ENCODE results near the gene MPG. TPM values are rescaled to one million over a fixed set of nuclear protein-coding genes. Genes with fewer than 3 reads are reported as not detected.

MPG gene
- total and polyA plus RNA-seq, 2 donors (not counting 1 experiment from before 2014, with no cell fraction given): 59.6 to 66.4 TPM

DNA sequence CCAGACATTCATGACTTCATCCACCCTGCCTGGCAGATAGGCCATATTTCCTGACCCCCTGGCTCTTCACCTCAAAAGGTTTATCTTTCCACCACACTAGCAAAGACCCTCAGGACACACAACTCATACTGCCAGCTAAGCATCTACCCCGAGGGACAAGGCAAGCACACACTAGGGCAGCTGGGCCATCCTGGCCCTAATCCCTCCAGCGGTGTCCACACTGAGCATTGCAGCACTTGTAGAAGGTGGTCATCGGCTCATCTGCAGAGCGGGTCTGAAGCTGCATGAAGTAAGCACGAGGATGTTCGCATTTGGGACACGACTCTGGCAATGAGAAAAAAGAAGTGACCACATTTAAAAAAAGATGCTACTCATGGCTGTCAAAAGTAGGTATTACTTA is 30.8 kb upstream of the MPG start:
- Histone ChIP-seq H3K4me1 (ENCODE audit: control insufficient read depth in 2 of 2, insufficient read depth in 2 of 2, low read length in 2 of 2) (peaks cover 10 to 20% of the 10 kb centered on the region in 2 donors), H4K20me1 (ENCODE audit: control insufficient read depth, insufficient read depth, low read length, poor library complexity, severe bottlenecking) (peaks cover 36% of the 10 kb centered on the region), H3K27ac (ENCODE audit: low read length in 2 of 2) (no peak overlapping the region), H3K4me3 (ENCODE audit: control extremely low read depth in 1 of 5, extremely low read depth in 1 of 5, insufficient read depth in 1 of 5, low read depth in 2 of 5, low read length in 4 of 5) (no peak overlapping the region), H2AFZ (ENCODE audit: insufficient read depth, low read depth, low read length, poor library complexity, severe bottlenecking) (no peak overlapping the region), H3K4me2 (replicated peaks; ENCODE audit: low read depth, low read length, poor library complexity, severe bottlenecking) (no peak overlapping the region), H3K79me2 (ENCODE audit: control insufficient read depth, insufficient read depth, low read length) (peaks cover 50% of the 10 kb centered on the region), H3K9ac (ENCODE audit: low read length) (no peak overlapping the region), H3K27me3 (replicated peaks in 1 of 4; ENCODE audit: control extremely low read depth in 1 of 4, control insufficient read depth in 3 of 4, insufficient read depth in 4 of 4, low read length in 3 of 4) (no peaks in the 10 kb centered on the region), H3K9me3 (ENCODE audit: control extremely low read depth in 1 of 3, control insufficient read depth in 2 of 3, insufficient read depth in 1 of 3, low read length in 2 of 3) (no peaks in the 10 kb centered on the region), H3K36me3 (replicated peaks in 1 of 2; ENCODE audit: control extremely low read depth in 1 of 2, control insufficient read depth in 1 of 2, extremely low read depth in 1 of 2, insufficient read depth in 2 of 2, low read length in 1 of 2) (peaks cover 6 to 57% of the 10 kb centered on the region in 2 experiments)
- DNase-seq (no peak), ATAC-seq (ENCODE audit: low read depth) (no peak)
- CTCF ChIA-PET: interaction anchor here (0.6 to 1.1 kb wide), 3 partner anchors 19 to 666 kb away, joined by 3 to 4 read pairs (median 3); no protein-coding TSS in a partner anchor
- 94% methylated on average over 7 of the region's 7 CpGs for WGBS (ENCODE audit: insufficient coverage)
- peak overlapping the region; percentile 42 for H3K27ac Mint-ChIP-seq
- no peak for TF ChIP-seq EZH2 (IDR thresholded peaks at IDR 0.05; ENCODE audit: borderline replicate concordance, insufficient read depth, low read depth, low read length, poor library complexity, severe bottlenecking)
- TF ChIP-seq, protein P1, sequence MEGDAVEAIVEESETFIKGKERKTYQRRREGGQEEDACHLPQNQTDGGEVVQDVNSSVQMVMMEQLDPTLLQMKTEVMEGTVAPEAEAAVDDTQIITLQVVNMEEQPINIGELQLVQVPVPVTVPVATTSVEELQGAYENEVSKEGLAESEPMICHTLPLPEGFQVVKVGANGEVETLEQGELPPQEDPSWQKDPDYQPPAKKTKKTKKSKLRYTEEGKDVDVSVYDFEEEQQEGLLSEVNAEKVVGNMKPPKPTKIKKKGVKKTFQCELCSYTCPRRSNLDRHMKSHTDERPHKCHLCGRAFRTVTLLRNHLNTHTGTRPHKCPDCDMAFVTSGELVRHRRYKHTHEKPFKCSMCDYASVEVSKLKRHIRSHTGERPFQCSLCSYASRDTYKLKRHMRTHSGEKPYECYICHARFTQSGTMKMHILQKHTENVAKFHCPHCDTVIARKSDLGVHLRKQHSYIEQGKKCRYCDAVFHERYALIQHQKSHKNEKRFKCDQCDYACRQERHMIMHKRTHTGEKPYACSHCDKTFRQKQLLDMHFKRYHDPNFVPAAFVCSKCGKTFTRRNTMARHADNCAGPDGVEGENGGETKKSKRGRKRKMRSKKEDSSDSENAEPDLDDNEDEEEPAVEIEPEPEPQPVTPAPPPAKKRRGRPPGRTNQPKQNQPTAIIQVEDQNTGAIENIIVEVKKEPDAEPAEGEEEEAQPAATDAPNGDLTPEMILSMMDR (IDR thresholded peaks at IDR 0.05): no peak
- H3K9me3 Mint-ChIP-seq (ENCODE audit: insufficient read depth): no peaks in the 10 kb centered on the region
- POLR2A ChIA-PET: no interaction called here
- H3K4me1 Mint-ChIP-seq: peaks cover 20% of the 10 kb centered on the region
- no peak overlapping the region for H3K4me3 Mint-ChIP-seq
- intact Hi-C loops (cut with micrococcal nuclease): no loop called here
- H3K27me3 Mint-ChIP-seq: no peaks in the 10 kb centered on the region

DNA sequence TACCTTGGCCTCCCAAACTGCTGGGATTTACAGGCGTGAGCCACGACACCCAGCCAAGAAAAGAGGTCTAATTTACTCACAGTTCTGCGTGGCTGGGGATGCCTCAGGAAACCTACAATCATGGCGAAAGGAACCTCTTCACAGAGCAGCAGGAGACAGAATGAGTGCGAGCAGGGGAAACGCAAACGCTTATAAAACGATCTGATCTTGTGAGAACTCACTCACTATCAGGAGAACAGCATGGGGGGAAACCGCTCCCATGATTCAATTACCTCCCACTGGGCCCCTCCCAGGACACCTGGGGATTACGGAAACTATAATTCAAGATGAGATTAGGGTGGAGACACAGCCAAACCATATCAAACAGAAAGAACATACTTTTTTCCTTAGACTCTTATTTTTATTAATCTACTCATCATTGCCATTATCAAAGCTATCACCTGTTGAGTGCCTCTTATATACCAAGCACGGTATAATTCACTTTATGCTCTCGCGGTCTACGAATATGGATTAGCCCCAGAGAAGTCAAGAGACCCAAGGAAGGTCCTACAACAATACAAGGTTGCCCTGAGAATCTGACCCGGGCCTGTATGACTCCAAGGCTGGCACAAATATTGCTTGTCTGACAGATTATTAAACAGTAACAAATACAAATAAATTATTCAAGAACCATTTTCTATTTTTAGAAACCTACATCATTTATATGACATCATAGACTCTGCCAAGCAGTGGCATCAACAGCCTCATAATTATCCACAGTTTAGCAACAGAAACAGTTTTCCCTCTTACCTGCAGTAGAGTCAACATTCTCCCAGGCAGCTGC is 27.0 kb upstream of the MPG start:
- Histone ChIP-seq H3K9me3 (ENCODE audit: control extremely low read depth in 1 of 3, control insufficient read depth in 2 of 3, insufficient read depth in 1 of 3, low read length in 2 of 3) (no peaks in the 10 kb centered on the region), H3K79me2 (ENCODE audit: control insufficient read depth, insufficient read depth, low read length) (peaks cover 59% of the 10 kb centered on the region), H3K4me2 (replicated peaks; ENCODE audit: low read depth, low read length, poor library complexity, severe bottlenecking) (peak overlapping the region; percentile 36), H3K27me3 (replicated peaks in 1 of 4; ENCODE audit: control extremely low read depth in 1 of 4, control insufficient read depth in 3 of 4, insufficient read depth in 4 of 4, low read length in 3 of 4) (no peaks in the 10 kb centered on the region), H4K20me1 (ENCODE audit: control insufficient read depth, insufficient read depth, low read length, poor library complexity, severe bottlenecking) (peaks cover 39% of the 10 kb centered on the region), H3K4me1 (ENCODE audit: control insufficient read depth in 2 of 2, insufficient read depth in 2 of 2, low read length in 2 of 2) (peaks cover 13 to 33% of the 10 kb centered on the region in 2 donors), H3K27ac (ENCODE audit: low read length in 2 of 2) (peak overlapping the region in 1 of 2 donors; percentile 3), H2AFZ (ENCODE audit: insufficient read depth, low read depth, low read length, poor library complexity, severe bottlenecking) (no peak overlapping the region), H3K4me3 (ENCODE audit: control extremely low read depth in 1 of 5, extremely low read depth in 1 of 5, insufficient read depth in 1 of 5, low read depth in 2 of 5, low read length in 4 of 5) (no peak overlapping the region), H3K9ac (ENCODE audit: low read length) (no peak overlapping the region), H3K36me3 (replicated peaks in 1 of 2; ENCODE audit: control extremely low read depth in 1 of 2, control insufficient read depth in 1 of 2, extremely low read depth in 1 of 2, insufficient read depth in 2 of 2, low read length in 1 of 2) (peaks cover 2 to 28% of the 10 kb centered on the region in 2 experiments)
- intact Hi-C loops (cut with micrococcal nuclease): no loop called here
- ATAC-seq (ENCODE audit: low read depth) (no peak), DNase-seq (no peak)
- WGBS (ENCODE audit: insufficient coverage): 90% methylated on average over 9 of the region's 15 CpGs
- CTCF ChIA-PET: interaction anchor here (3.6 kb wide), 1 partner anchor 14 kb away, joined by 24 read pairs; no protein-coding TSS in a partner anchor
- no peak for TF ChIP-seq EZH2 (IDR thresholded peaks at IDR 0.05; ENCODE audit: borderline replicate concordance, insufficient read depth, low read depth, low read length, poor library complexity, severe bottlenecking)
- TF ChIP-seq, protein P1 (IDR thresholded peaks at IDR 0.05): no peak
- Mint-ChIP-seq H3K27ac (no peak overlapping the region), H3K4me3 (peak overlapping the region; percentile 64), H3K27me3 (no peaks in the 10 kb centered on the region), H3K9me3 (ENCODE audit: insufficient read depth) (no peaks in the 10 kb centered on the region), H3K4me1 (peaks cover 31% of the 10 kb centered on the region)
- POLR2A ChIA-PET: no interaction called here
